Measurements from ENCODE around the gene TNRC18.

DNA sequence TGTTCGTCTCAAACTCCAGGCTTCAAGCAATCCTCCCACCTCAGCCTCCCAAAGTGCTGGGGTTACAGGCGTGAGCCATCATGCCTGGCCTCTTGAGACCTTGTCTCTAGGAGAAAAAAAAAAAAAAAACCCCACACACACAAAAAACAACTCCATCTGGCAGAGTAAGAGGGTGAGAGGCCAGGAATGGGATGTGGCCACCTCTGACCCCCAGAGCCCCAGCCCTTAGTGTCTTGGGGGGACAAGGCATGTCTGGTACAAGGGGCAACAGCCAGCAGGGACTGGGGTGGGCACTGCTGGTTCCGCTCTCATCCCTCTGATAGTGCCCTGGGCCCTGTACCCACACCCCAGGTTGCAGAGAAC, 15.6 kb upstream of the TNRC18 start:
- TF ChIP-seq FOSL1 (tag; conservative IDR thresholded peaks at IDR 0.05) (no peak), ZZZ3 (IDR thresholded peaks at IDR 0.05) (no peak), ZNF354B (CRISPR knock-in tag; IDR thresholded peaks at IDR 0.05) (no peak), ZNF589 (CRISPR knock-in tag; IDR thresholded peaks at IDR 0.05; ENCODE audit: low read depth) (no peak), NFIX (CRISPR knock-in tag; IDR thresholded peaks at IDR 0.05; ENCODE audit: low read depth) (no peak), EP300 (IDR thresholded peaks at IDR 0.05; ENCODE audit: low read length) (no peak), BRF2 (IDR thresholded peaks at IDR 0.05; ENCODE audit: borderline replicate concordance, insufficient read depth, insufficient read length) (no peak), JUN (IDR thresholded peaks at IDR 0.05; ENCODE audit: borderline replicate concordance, low read depth, low read length) (no peak), JUN (CRISPR knock-in tag; IDR thresholded peaks at IDR 0.05; ENCODE audit: borderline replicate concordance) (no peak), CTCF (IDR thresholded peaks at IDR 0.05 in 2 of 3, conservative IDR thresholded peaks at IDR 0.05 in 1 of 3; ENCODE audit: insufficient read depth in 2 of 3, low read depth in 1 of 3, low read length in 3 of 3) (no peak), NRF1 (conservative IDR thresholded peaks at IDR 0.05 in 1 of 2, IDR thresholded peaks at IDR 0.05 in 1 of 2) (no peak)
